GM19452 (cell line): ENCODE results near the gene IRF9.

Experiments used
- ATAC-seq: cut with Tn5 transposase; IDR thresholded peaks from one replicate; pipeline ENCODE4 v1.9.1; 2021; ENCODE audit not compliant: unreplicated experiment

Gene IRF9

GRCh38 chr14:24130717-24131548 lies 30.1 kb upstream of the IRF9 start:
- ATAC-seq: no peak

DNA sequence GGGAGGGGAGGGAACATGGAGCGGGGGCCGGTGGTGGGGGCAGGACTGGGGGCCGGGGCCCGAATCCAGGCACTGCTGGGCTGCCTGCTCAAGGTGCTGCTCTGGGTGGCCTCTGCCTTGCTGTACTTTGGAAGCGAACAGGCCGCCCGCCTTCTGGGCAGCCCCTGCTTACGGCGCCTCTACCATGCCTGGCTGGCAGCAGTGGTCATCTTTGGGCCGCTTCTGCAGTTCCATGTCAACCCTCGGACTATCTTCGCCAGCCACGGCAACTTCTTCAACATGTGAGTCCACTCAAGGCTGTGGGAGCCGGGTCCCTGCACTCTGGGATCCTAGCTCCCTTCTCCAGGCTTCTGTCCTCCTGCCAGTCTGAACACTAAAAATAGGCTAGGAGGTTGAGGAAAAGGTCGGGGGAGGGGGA lies 29.5 kb upstream of the IRF9 start:
- ATAC-seq: no peak

GRCh38 chr14:24132061-24132685 lies 28.9 kb upstream of the IRF9 start:
- no peak for ATAC-seq

- no peak for ATAC-seq
These were observed 28.1 kb upstream of the IRF9 start for GRCh38 chr14:24132976-24133375.

- no peak for ATAC-seq
These were observed 27.3 kb upstream of the IRF9 start for GRCh38 chr14:24133735-24134134.

DNA sequence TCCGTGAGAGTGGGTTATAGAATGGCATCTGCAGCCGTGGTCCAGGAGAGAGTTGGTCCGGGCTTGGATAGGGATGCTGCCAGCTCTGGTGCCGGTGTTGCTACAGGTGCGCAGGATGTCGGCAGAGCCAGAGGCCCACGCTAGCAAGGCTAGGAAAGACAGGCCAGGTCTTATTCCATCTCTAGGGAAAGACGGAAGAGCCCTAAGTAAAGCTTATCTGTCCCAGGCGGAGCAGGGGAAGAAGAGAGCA lies 25.6 kb upstream of the IRF9 start:
- peak; percentile 4 for ATAC-seq

DNA sequence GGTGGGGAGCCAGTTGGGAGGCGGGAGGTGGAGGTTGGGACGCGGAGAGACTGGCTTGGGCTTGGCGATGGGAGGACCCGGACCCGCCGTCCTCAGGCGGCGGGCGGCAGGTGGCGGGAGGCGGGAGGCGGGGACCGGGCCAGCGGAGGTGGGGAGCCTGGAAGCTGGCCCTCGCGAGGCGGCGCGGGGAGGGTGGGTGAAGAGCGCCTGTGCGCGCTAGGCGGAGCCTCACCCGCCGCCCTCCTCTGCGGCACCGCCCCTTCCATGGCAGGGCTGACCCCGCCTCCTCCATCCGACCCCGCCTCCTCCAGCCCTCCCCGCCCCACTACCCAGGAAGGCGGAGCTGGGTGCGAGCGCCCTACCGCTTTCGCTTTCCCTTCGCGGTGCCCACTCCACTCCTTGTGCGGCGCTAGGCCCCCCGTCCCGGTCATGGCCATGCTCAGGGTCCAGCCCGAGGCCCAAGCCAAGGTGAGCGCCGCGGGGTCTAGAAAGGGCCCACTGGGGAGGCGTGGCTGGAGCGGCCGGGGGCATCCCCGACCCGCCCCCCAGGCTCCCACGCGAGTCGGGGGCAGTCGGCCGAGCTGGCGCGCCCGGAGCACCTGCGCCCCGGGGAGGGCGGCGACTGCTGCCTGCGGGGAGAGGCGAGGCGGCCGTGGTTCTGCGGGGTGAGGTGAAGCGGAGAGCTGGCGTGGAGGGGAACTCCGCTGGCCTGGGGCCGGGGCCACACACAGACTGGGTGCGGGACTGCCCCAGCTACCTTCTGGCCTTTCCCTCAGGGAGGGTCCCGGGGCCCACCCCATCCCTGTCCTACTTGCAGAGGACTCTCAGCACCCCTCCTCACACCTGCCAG lies 25.0 kb upstream of the IRF9 start, which contains the start of gene PSME1:
Gene PSME1, plus strand, starts transcription at position 361 of the 850 bp plus-strand sequence. Its CDS starts 69 bp downstream, at position 430.
- ATAC-seq: peak; percentile 83

GRCh38 chr14:24136684-24137528 lies 24.2 kb upstream of the IRF9 start:
- ATAC-seq: no peak

- no peak for ATAC-seq
These were observed 23.3 kb upstream of the IRF9 start for GRCh38 chr14:24137529-24138395.

DNA sequence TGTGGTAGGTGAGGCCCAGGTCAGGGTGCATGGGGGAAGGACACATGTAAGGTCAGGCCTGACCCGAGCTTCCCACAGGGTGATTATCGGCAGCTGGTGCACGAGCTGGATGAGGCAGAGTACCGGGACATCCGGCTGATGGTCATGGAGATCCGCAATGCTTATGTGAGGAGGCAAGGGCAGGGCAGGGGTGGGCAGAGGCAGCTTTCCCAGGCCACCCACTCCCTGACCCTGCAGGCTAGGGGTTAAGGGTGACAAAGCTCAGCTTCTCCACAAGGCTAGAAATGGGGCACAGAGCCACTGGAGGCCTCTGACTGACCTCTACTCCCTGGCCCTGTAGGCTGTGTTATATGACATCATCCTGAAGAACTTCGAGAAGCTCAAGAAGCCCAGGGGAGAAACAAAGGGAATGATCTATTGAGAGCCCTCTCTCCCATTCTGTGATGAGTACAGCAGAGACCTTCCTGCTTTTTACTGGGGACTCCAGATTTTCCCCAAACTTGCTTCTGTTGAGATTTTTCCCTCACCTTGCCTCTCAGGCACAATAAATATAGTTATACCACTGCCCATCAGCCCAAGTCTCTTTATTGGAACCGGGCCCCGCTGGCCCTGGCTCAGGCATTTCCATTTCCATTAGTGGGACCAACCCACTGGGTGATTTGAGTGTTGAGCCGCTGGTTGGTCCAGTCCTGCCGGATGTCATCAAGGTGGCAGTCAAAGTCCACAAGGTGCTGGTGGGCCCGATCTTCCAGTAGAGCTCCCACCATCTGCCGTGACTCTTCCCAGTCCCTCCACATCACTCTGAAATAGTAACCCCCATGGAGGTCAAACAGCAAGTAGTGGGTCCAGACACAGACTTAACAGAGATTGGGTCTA lies 22.4 kb upstream of the IRF9 start:
- ATAC-seq: no peak

DNA sequence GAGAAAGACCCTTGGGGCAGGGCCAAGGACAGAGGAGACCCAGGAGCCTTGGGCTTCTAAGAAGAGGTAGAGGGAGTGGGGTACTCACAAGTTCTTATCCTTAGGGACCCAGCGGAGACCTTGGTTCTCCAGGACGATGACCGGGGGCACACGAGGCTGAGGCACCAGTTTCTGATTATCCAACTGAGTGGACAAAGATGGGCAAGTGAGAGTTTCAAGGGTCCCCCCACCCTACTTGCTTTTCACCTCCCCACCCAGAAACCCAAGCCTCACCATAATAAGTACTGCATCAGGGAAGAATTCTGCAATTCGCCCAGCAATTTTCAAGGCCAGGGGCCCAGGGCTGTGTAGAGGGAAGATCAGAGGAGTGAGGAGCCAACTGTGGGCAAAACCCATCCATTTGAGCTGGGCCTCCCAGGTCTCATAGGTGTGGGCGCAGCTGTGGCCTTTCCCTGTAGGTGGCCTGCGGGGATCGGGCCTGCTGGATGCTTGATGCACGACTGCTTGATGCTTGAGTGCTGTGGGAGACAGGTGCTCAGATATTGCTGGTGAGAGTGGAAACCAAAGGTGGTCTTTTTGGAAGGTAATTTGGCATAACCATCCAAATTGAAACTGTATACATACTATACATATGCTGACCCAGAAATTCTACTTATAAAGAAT lies 21.7 kb upstream of the IRF9 start:
- ATAC-seq: no peak

- peak; percentile 82 for ATAC-seq
These were observed 19.8 kb upstream of the IRF9 start, which contains the start of gene EMC9 for GRCh38 chr14:24141097-24141880. Gene EMC9, minus strand, starts transcription at chr14:24141591. Its CDS starts 287 bp downstream, at chr14:24141304.

GRCh38 chr14:24143511-24143910 lies 17.6 kb upstream of the IRF9 start:
- no peak for ATAC-seq

DNA sequence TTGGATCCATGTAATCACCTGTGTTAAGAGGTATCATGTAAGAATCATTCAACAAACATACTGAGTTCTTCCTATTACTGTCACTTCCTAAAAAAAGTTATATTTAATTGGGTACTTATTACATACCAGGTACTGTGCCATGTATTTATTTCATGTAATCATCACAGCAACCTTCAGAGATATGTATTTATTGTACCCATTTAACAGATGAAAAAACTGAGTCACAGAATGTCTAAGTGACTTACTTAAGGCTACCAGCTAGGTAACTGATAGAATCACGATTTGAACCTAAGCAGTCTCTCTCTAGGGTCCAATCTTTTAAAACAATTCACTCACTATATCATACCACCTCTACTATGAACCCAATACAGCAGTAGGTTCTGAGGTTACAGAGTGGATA lies 16.6 kb upstream of the IRF9 start:
- ATAC-seq: no peak

DNA sequence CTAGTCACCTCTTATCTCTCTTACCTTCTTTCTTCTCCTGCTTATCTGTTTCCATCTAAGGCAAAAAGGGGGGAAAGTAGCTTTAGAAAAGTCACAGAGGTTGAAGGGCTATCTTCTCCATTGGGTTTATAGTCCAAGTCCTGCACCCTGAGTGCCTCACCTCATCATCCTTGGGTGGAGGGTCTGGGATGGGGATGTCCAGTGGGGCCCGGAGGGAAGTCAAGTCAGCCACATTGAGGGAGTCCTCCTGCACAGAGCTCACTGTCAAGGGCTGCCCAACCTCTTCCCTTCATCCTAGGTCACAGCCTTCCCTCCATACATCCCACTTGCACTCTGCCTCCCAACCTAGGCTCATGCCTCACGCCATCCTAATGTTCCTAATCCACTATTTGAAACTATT lies 15.8 kb upstream of the IRF9 start:
- no peak for ATAC-seq

GRCh38 chr14:24145690-24146452 lies 15.2 kb upstream of the IRF9 start:
- no peak for ATAC-seq

- peak; percentile 56 for ATAC-seq
These were observed 14.6 kb upstream of the IRF9 start, which contains the start of gene PSME2 for GRCh38 chr14:24146453-24146977. Gene PSME2, minus strand, starts transcription at chr14:24146610. Its CDS starts 29 bp downstream, at chr14:24146581.
